Duodenal mucosa (tissue), 2 donors: ENCODE results near the gene CPZ.
"Not testable (repeated sequence)": the region's sequence is repeated elsewhere in the genome, so short reads cannot be mapped to it uniquely, and the experiment has no call there.

Experiments
- H3K27ac ChIP-seq: one replicate; pipeline ENCODE4 v1.7.0; 2013; ENCODE audit warnings: low read depth, low read length
- H3K27me3 ChIP-seq, 2 donors: one replicate each; pipeline ENCODE4 v1.7.0; 2013; ENCODE audit warnings: low read length in 2 of 2, control low read depth in 1 of 2; ENCODE audit not compliant: insufficient read depth in 2 of 2, control insufficient read depth in 1 of 2
- H3K36me3 ChIP-seq, 2 donors: one replicate each; pipeline ENCODE4 v1.7.0; 2013; ENCODE audit warnings: low read length in 2 of 2, control low read depth in 1 of 2; ENCODE audit not compliant: insufficient read depth in 2 of 2, control insufficient read depth in 1 of 2
- H3K4me1 ChIP-seq, 2 donors: one replicate each; pipeline ENCODE4 v1.7.0; 2013; ENCODE audit warnings: low read length in 2 of 2, control low read depth in 1 of 2; ENCODE audit not compliant: insufficient read depth in 2 of 2, control insufficient read depth in 1 of 2
- H3K4me3 ChIP-seq, 2 donors: one replicate each; pipeline ENCODE4 v1.7.0; 2013; ENCODE audit warnings: low read length in 2 of 2, low read depth in 1 of 2
- H3K9ac ChIP-seq, 2 donors: one replicate each; pipeline ENCODE4 v1.7.0; 2013; ENCODE audit warnings: low read length in 2 of 2, low read depth in 1 of 2
- H3K9me3 ChIP-seq, 2 donors: one replicate each; pipeline ENCODE4 v1.7.0; 2013; ENCODE audit warnings: low read length in 2 of 2, control low read depth in 1 of 2; ENCODE audit not compliant: control insufficient read depth in 1 of 2

CPZ gene

GRCh38 chr4:8652181-8653078 is 59.9 kb downstream of the CPZ start:
- Histone ChIP-seq H3K9ac (no peak overlapping the region), H3K36me3 (no peaks in the 10 kb centered on the region), H3K27ac (no peak overlapping the region), H3K4me1 (no peaks in the 10 kb centered on the region), H3K27me3 (no peaks in the 10 kb centered on the region), H3K4me3 (no peak overlapping the region), H3K9me3 (no peaks in the 10 kb centered on the region)

- no peaks in the 10 kb centered on the region for H3K9me3 ChIP-seq
- no peak overlapping the region for H3K9ac ChIP-seq
- no peaks in the 10 kb centered on the region for H3K27me3 ChIP-seq
- no peaks in the 10 kb centered on the region for H3K36me3 ChIP-seq
- H3K4me1 ChIP-seq = no peaks in the 10 kb centered on the region
- H3K4me3 ChIP-seq = no peak overlapping the region
- H3K27ac ChIP-seq = no peak overlapping the region
Measured at GRCh38 chr4:8653326-8654000, 60.9 kb downstream of the CPZ start.

GRCh38 chr4:8654139-8654538 is 61.6 kb downstream of the CPZ start:
- not testable (repeated sequence) for H3K9me3 ChIP-seq, H3K27me3 ChIP-seq, H3K4me3 ChIP-seq, H3K9ac ChIP-seq, H3K27ac ChIP-seq, H3K36me3 ChIP-seq, H3K4me1 ChIP-seq

- Histone ChIP-seq H3K4me3 (no peak overlapping the region), H3K36me3 (no peaks in the 10 kb centered on the region), H3K27me3 (no peaks in the 10 kb centered on the region), H3K4me1 (no peaks in the 10 kb centered on the region), H3K9ac (no peak overlapping the region), H3K9me3 (no peaks in the 10 kb centered on the region), H3K27ac (no peak overlapping the region)
Measured at GRCh38 chr4:8655411-8656184, 63.0 kb downstream of the CPZ start.

- H3K9ac ChIP-seq = no peak overlapping the region
- no peaks in the 10 kb centered on the region for H3K36me3 ChIP-seq
- no peaks in the 10 kb centered on the region for H3K27me3 ChIP-seq
- no peak overlapping the region for H3K27ac ChIP-seq
- no peak overlapping the region for H3K4me3 ChIP-seq
- no peaks in the 10 kb centered on the region for H3K9me3 ChIP-seq
- H3K4me1 ChIP-seq = no peaks in the 10 kb centered on the region
Measured at GRCh38 chr4:8656185-8656517, 63.6 kb downstream of the CPZ start.

GRCh38 chr4:8656711-8657380 is 64.3 kb downstream of the CPZ start:
- Histone ChIP-seq H3K4me1 (no peaks in the 10 kb centered on the region), H3K27ac (no peak overlapping the region), H3K9ac (no peak overlapping the region), H3K9me3 (no peaks in the 10 kb centered on the region), H3K36me3 (no peaks in the 10 kb centered on the region), H3K4me3 (no peak overlapping the region), H3K27me3 (no peaks in the 10 kb centered on the region)

GRCh38 chr4:8657381-8658088 is 65.0 kb downstream of the CPZ start:
- Histone ChIP-seq H3K9me3 (no peaks in the 10 kb centered on the region), H3K36me3 (no peaks in the 10 kb centered on the region), H3K27me3 (no peaks in the 10 kb centered on the region), H3K9ac (no peak overlapping the region), H3K4me1 (no peaks in the 10 kb centered on the region), H3K4me3 (no peak overlapping the region), H3K27ac (no peak overlapping the region)

- H3K36me3 ChIP-seq = no peaks in the 10 kb centered on the region
- H3K27ac ChIP-seq = no peak overlapping the region
- no peaks in the 10 kb centered on the region for H3K4me1 ChIP-seq
- H3K9ac ChIP-seq = no peak overlapping the region
- no peaks in the 10 kb centered on the region for H3K9me3 ChIP-seq
- H3K27me3 ChIP-seq = peaks cover 4 to 7% of the 10 kb centered on the region in 2 donors
- no peak overlapping the region for H3K4me3 ChIP-seq
Measured at GRCh38 chr4:8662776-8663175, 70.2 kb downstream of the CPZ start.

- H3K4me3 ChIP-seq = no peak overlapping the region
- no peaks in the 10 kb centered on the region for H3K4me1 ChIP-seq
- H3K27me3 ChIP-seq = peaks cover 4 to 7% of the 10 kb centered on the region in 2 donors
- no peak overlapping the region for H3K27ac ChIP-seq
- H3K9ac ChIP-seq = no peak overlapping the region
- H3K9me3 ChIP-seq = no peaks in the 10 kb centered on the region
- no peaks in the 10 kb centered on the region for H3K36me3 ChIP-seq
Measured at GRCh38 chr4:8664031-8664805, 71.7 kb downstream of the CPZ start.
